ENCODE measurements around the gene FADS3.

Gene FADS3, protein sequence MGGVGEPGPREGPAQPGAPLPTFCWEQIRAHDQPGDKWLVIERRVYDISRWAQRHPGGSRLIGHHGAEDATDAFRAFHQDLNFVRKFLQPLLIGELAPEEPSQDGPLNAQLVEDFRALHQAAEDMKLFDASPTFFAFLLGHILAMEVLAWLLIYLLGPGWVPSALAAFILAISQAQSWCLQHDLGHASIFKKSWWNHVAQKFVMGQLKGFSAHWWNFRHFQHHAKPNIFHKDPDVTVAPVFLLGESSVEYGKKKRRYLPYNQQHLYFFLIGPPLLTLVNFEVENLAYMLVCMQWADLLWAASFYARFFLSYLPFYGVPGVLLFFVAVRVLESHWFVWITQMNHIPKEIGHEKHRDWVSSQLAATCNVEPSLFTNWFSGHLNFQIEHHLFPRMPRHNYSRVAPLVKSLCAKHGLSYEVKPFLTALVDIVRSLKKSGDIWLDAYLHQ

DNA sequence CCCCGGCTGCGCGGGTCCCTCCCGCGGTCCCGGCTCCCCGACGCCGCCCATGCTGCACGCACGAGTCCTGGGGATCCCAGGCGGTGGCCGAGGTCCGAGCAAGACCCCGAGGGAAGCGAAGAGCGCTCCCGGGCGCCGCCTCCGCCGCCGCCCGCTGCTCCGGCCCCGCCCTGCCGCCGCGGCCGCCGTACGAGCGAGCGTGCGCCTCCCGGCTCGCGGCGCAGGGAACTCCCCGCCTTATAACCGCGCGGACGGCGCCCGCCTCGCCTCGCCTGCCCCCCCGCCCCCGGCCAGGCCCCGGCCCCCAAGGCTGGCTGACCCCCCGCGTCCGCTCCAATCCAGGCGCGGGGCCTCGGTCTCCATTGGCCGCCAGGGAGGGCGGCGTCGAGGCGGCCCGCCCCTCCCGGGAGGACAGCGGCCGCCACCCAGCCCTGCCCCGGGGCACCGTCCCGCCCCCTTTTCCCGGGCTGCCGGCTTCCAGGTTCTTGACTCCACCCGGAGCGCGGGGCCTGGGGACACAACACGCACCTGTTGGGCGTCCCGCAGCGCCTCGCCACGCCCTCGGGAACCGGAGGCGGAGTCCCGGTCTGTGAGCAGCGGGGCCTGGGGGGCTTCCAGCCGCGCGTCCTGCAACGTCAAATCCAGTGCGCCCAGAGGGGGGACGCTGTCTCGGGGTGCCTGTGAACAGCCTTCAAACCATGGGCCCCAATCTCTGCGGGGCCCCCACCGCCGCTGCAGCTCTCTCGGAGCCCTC, at the start of gene FADS3:
Gene FADS3 (minus strand): TSS at position 215 of the 754 bp plus-strand sequence. CDS start 164 bp downstream, at position 51.
- DNase-seq (ENCODE audit: low read depth), result peak; percentile 19

DNA sequence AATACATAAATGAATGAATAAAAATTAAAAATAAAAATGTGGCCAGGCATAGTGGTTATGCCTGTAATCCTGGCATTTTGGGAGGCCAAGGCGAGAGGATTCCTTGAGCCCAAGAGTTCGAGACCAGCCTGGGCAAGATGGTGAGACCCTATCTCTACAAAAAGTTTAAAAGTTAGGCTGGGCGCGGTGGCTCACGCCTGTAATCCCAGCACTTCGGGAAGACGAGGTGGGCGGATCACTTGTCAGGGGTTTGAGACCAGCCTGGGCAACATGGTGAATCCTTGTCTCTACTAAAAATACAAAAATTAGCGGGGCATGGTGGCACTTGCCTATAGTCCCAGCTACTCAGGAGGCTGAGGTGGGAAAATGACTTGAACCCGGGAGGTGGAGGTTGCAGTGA, 49.1 kb upstream of the FADS3 start:
- DNase-seq (ENCODE audit: low read depth), result no peak

DNA sequence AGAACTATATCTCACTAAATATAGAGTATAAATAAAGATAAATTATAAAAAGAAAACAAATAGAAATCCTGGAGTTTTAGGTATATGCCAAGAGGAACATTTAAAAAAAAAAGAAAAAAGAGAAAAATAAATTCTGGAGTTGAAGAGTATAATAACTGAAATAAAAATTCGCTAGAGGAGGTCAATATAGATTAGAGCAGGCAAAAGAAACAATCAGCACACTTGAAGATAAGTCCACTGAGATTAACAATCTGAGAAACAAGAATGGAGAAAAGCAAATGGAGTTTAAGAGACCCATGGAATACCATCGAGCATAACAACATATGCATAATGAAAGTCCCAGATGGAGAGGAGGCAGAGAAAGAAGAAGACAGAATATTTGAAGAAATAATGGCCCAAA, 44.5 kb upstream of the FADS3 start:
- no peak for DNase-seq (ENCODE audit: low read depth)

DNA sequence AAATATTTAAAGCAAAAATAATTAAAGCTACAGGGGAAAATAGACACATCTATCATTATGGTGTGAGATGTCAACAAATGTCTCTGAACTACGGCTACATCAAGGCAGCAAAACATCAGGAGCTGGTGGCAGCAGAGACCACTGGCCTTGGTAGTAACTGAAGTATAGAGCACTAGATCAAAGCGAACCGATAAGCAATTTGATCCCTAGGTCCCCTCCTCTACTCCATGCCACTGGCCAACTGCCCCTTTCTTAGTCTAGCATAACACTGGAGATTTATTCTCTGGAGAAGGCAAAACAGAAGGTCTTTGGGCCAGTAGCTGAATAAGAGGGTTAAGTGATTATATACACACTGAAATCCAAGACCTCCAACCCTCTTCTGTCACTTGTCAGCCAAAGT, 39.6 kb upstream of the FADS3 start:
- DNase-seq (ENCODE audit: low read depth), result no peak

DNA sequence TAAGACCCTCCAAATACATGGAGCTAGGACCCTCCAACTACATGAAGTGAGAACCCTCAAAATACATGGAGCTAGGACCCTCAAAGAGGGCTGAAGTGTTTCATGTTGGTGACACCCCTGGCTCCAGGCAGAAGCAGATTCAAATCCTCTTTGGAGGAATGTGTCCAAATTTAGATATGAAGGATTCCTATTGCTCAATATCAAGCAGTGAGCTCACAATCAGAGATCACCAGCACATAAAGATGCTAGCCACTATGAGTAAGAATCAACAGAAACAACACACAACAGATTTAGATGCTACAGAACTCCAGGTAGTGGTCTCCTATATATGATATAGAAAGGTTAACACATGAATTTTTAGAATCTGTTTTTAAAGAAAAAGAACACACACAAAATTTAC, 37.3 kb upstream of the FADS3 start:
- DNase-seq (ENCODE audit: low read depth), result no peak

DNA sequence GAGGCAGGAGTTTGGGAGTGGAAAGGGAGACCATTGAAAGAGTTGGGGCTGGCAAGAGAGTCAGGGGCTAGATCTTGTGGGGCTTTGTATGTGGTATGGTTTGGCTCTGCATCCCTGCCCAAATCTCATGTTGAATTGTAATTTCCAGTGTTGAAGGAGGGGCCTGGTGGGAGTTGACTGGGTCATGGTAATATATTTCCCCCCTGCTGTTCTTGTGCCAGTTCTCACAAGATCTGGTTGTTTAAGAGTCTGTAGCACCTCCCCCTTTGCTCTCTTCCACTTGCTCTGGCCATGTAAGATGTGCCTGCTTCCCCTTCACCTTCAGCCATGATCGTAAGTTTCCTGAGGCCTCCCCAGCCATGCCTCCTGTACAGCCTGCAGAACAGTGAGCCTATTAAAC, 36.2 kb upstream of the FADS3 start:
- no peak for DNase-seq (ENCODE audit: low read depth)

DNA sequence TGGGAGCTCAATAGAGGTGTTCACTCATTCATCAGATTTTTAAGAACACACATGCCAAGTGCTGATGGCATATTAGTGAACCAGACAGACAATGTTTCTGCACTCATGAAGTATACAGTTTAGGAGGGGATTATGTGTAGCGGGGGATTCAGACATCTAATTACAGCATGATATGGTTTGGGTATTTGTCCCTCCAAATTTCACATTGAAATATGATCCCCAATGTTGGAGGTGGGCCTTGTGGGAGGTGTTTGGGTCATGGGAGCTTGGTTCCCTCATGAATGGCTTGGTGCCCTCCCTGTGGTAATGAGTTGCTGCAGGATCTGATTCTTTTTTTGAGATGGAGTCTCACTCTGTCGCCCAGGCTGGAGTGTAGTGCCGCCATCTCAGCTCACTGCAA, 34.9 kb upstream of the FADS3 start:
- DNase-seq (ENCODE audit: low read depth), result no peak

DNA sequence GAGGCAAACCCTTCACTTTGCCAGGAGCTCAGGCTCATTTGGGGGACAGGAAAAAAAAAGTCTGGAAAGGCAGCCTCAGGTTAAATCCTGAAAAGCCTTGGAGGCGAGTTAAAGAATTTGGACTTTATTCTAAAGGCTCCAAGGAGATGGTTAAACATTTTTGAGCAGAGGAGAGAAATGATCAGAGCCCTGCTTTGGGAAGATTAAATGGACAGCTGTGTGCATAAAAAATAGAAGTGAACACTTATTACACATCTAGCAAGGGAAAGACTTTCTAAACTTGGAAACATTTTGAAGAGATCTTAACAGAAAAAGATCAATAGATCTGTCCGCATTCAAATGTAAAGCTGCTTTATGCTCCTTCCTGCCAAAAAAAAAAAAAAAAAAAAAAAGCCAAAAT, 34.4 kb upstream of the FADS3 start:
- no peak for DNase-seq (ENCODE audit: low read depth)

DNA sequence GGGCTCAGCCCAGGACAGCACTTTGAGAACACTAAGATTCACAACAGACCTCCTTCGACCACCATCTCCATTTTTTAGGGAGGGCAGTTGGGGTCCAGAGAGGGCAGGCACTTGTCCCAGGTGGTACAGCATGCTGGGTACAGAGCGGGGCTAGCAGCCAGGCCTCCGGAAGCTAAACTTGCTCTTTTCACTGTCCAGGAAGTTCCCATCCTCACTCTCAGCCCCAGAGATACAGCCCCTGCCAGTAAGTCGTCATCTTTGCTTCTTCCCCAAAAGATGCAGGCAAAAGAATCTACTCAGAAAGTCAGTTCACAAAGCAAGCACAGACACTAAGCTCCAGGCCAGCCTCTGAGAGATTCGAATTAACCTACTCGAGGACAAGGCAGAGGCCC, 32.7 kb upstream of the FADS3 start:
- no peak for DNase-seq (ENCODE audit: low read depth)

DNA sequence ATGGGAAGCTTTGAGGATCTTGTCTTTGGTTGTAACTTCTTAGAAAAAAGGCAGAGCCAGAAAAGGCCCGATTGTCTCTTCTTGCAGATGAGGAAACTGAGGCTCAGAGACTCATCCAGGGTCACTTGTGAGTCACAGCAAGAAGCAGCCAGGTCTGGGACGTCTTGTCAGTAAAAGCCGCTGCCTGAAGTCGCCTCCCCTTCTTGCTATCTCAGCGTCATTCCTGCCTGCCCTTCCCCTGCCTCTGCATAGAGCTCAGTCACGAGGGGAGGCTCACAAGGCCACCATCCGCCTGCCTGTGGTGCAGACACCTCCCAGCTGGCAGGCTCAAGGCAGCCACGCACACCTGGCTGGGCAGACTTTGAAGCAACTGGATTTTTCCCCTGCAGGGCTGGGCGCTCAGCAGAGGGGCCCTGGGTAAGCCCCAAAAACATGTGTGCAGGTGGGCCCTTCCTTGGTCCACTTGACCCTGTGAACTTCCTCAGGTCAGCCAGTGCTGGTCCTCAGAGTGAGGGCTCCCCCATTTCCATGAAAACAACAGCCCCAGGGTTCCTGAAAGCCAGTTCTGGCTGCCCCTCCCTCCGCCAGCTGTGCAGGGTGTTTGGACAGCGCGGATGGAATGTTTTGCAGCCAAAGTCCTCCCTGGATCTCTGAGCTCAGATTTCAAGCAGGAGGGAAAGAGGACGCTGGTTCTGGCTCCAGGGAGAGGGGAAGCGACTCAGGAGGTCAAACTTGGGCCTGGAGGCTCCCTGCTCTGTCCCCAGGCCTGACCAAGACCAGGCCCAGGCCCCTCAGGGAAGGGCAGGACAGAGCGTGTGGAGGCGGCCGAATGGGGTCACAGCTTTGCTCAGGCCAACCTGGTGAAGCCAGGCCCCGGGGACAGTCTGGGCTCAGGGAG, 32.1 kb upstream of the FADS3 start:
- no peak for DNase-seq (ENCODE audit: low read depth)

DNA sequence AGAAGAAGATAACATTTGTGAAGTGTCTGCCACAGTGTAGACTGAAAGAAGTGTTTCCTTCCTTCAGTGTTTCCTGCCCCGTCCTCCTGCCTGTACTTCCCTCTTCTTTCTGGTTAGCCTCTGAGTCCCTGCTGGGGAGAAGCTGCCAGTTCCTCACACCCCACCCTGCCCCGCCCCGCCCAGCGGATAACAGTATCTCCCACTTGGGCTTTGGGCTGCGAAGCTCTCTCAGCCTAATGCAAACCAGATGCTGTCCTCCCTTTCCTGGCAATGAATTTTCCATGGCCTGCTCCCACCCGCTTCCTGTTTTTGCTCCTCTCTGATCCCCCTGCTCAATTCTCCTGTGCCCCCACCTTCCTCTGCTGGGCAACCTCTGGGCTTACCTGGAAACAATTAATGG, 31.2 kb upstream of the FADS3 start:
- DNase-seq (ENCODE audit: low read depth), result no peak

DNA sequence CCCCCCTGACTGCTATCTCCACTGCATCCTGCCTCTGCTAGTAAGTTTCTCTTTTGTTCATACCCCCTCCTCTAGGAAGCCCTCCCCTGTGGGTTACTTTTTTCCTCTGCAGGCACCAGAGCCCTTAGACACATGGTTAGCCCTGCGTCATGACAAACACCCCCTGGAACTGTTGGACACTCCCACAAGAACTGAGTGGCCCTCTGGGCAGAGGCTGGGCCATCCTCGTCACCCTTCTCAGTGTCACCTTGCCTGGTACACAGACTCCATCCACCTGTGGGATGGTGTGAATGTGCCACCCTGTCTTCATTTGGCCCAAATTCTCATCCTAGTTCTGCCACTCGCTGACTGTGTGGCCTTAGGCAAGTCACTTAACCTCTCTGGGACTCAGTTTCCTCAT, 30.1 kb upstream of the FADS3 start:
- DNase-seq (ENCODE audit: low read depth), result no peak

DNA sequence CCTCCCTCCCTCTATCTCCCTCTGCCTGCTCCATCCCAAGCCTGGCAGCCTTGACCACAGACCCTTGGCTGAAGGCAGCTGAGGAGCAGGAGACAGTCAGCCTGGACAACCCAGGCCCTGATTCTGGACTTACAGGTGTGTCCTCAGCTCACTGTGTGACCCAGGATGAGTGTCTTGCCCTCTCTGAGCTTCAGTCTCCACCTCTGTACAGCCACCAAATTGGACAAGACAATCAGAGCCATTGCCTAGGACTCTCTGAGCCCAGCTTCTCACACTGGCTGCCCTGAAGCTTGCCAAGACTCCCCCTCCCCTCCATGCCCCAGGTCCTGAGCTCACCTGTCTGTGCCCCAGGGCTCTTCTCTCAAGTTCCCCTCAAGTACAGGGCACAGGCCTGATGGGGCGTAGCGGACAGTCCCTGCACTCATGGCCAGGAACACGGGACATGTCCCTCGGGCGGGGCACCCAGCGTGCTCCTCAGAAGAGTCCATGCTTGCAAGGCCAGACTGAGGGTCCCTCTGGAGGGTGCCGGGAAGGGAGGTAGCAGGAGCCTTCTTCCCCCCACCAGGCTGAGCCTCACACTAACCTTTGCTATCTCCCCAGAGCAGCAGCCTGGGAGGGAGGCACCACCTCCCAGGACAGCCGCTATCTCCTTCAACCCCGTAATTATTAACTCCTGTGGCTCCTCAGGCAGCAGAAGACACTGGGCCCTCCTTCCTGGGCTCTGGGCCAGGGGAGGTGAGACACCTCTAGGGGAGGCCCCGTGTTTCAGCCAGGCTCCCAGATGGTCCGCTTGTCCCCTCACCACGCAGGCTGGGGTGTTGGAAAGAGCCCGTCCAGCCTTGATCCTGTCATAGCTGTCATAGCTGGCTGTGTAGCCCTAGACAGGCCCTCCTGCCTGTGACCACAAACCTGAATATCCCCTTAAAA, 28.6 kb upstream of the FADS3 start:
- DNase-seq (ENCODE audit: low read depth), result no peak

DNA sequence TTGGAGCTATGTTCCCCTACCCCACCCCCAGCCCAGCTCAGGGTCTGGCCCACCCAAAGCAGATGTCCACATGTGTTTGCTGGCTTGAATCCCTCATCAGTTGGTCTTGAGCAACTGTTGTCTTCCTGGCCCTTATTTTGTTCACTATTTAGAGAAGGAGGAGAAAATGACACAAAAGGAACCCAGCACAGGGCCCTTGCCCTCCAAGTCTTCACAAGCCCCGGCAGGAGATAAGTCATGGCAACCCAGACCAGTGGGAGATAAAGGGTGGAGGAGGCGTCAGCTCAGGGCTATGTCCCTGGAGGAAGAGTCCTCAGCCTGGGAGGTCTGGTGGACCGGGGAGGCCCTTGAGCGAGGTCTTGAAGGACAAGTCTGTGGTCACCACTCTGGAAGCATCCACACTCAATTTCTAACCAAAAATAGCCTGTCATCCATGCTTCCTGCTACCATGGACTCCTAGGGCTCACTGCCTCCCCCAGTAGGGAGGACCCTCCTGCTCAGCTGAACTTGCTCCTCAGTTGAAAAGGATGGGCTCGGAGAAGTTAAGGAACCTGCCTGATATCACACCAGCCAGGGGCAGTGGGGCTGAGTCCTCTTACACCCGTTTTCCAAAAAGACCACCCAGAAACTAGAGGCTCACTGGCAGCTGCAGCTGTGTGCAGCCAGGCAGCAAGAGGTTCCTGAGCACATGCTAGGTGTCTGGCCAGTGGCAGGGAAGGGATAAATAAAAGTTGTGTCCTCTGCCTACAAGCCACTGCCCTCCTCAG, 27.8 kb upstream of the FADS3 start:
- no peak for DNase-seq (ENCODE audit: low read depth)

DNA sequence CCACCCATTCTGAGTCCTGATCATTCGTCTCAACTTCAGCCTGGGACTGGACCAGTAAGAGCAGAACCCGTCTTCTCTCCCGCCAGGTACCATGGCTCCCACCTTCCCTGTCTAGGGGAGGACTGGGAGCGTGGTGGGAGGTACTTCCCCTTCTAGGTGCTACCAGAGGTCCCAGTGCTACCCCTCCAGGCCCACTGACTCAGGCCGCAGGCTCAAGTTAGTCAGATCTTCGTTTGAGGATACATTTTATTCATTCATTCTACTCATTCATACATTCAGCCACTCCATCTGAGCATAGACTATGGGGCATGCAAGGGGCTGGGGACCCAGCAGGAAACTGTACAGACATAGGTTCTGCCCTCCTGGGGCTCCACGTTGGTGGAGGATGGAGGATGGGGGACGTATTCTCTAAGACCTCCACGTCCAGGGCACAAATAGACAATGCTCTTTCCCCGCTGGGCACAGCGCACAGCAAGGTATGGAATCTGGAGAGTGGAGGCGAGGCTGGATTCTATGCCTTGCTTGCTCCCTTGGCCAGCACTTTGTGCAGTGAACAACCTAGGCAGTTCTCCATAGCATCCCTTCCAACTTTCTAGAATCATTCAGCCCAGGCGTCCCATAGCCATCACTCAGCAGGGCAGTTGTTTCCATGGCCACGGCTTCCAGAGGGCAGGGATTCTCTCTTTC, 27.0 kb upstream of the FADS3 start:
- no peak for DNase-seq (ENCODE audit: low read depth)

DNA sequence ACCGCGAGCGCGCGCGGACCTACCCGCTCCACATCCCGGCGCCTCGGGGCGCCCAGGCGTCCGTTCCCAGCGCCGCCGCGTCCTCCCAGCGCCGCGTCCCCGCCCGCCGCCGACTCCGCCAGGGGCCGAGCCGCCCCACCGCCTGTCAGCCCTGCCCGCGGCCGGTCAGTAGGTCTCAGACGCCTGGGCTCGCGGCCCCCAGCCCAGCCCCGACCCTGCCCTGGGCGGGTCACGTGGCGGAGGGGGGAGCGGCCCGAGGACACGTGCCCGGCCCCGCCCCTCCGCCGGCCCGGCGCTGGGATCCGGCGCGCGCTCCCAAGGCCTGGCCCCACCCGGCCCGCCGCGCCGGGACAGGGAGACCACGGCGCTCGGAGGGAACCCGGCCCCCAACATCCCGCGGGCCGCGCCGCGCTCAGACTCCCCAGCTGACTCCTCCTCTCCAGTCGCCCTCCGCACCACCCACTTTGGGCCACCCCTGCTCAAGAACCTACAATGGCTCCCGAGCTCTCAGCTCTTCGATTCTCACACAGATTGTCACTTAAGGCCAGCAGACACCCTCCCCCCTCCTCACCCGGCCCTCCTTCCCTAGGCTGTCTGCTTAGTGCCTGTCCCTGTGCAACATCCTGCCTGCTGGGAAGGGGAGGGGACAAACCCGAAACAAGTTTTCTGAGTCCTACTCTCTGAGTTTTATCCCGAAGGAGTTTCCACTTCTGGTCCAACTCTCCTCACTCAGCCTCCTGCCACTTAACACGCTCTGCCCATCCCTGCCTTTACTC, 26.2 kb upstream of the FADS3 start, which contains the start of gene RAB3IL1:
Gene RAB3IL1 (minus strand): TSS at position 233 of the 776 bp plus-strand sequence. CDS start 199 bp downstream, at position 34.
- DNase-seq (ENCODE audit: low read depth), result no peak

DNA sequence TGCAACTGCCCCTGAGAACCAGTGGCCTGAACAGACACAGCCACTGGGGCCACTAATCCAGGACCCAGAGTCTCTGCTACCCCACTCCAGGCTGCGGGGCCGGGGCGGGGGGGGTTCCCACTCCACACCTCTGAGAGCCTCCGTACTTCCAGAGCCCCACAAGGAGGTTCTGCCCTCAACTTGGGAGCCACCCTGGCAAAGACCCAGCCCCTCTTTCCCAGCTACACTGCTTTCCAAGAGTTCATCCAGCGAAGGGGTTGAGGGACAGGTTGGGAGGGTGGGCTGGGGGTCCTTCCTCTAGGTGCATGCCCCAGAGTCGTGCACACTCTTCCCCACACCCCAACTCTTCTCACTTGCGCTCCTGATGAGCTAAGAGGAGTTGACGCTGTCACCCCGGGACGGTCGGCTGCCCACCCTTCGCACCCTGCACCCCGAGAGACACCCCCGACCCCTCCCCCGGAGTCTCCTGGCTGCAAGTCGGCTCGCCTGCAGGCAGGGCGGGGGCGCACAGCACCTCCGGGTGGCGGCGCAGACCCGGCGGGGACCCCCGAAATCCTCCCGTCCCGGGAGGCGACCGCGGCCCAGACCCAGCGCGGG, 25.5 kb upstream of the FADS3 start:
- DNase-seq (ENCODE audit: low read depth), result no peak

DNA sequence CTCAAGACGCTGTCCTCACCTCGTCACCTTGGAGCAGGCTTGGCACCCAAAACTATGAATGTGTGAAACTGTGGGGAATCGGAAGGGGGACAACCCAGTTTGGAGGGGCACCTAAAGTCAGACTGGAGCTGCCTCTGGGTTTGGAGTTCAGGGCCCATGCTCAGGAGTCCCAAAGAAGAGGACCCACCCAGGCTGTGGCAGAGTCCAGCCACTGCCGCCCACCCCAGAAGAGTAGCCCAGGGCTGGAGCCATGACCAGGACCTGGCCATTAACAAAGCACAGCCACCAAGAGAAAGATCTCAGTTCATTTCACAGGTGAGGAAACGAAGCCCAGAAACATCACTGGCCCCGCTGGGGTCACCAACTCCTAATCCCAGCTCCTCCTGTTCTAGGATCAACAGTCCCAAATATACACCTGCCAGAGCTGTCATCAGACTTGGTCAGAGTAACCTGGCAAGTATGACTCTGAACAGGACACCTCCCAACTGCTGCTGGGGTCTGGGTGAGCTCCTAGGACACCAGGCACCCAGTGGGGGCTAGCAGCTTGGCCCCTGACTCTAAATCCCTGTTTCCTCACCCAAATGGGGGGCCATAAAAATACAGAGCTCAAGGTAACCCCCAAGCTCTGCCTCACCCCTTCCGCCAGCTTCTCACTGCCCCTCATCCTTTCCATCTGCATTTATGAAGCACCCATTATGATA, 23.3 kb upstream of the FADS3 start:
- DNase-seq (ENCODE audit: low read depth), result no peak

Measured in stimulated activated CD8-positive, alpha-beta memory T cell treated with anti-CD3 and anti-CD28 coated beads, Interleukin-15, amount 100 ng/mL, for 1 hour (primary cell).